Glutamatergic neuron (in vitro differentiated cells): ENCODE data around the gene HOOK2. TPM values are rescaled to one million over a fixed set of nuclear protein-coding genes. Genes with fewer than 3 reads are reported as not detected.

ENCODE experiments used
- DNase-seq: peaks from one replicate; pipeline ENCODE4 v3.0.0; 2022
- H3K27ac Mint-ChIP-seq: one replicate; pipeline ENCODE4 v1.8.0; 2020; ENCODE audit warnings: mild to moderate bottlenecking, mixed read lengths, inconsistent platforms; ENCODE audit not compliant: unreplicated experiment
- H3K27me3 Mint-ChIP-seq: one replicate; pipeline ENCODE4 v1.8.0; 2020; ENCODE audit warnings: mild to moderate bottlenecking, moderate library complexity, mixed read lengths, inconsistent platforms; ENCODE audit not compliant: unreplicated experiment
- H3K36me3 Mint-ChIP-seq: one replicate; pipeline ENCODE4 v1.8.0; 2020; ENCODE audit warnings: mild to moderate bottlenecking, mixed read lengths, inconsistent platforms; ENCODE audit not compliant: unreplicated experiment
- H3K4me1 Mint-ChIP-seq: one replicate; pipeline ENCODE4 v1.8.0; 2020; ENCODE audit warnings: mild to moderate bottlenecking, low read depth, mixed read lengths, inconsistent platforms; ENCODE audit not compliant: unreplicated experiment
- H3K4me3 Mint-ChIP-seq: one replicate; pipeline ENCODE4 v1.8.0; 2020; ENCODE audit warnings: mild to moderate bottlenecking, mixed read lengths, inconsistent platforms; ENCODE audit not compliant: unreplicated experiment
- H3K9me3 Mint-ChIP-seq: one replicate; pipeline ENCODE4 v1.8.0; 2020; ENCODE audit warnings: mild to moderate bottlenecking, moderate library complexity, mixed read lengths, inconsistent platforms; ENCODE audit not compliant: unreplicated experiment
- total RNA-seq: library from RNA; stranded (reverse); fragmentation: NEBNext Ultra II Directional; extraction: Animal tissue kit (Norgen Biotek cat#: 25700); gene quantifications from one replicate; pipeline ENCODE4 v1.2.1, GENCODE V29; 2021; ENCODE audit not compliant: unreplicated experiment
- TF ChIP-seq, protein P1 (sequence below): fragments of 200-600 bp; sonication (generic); IDR thresholded peaks from one replicate; pipeline ENCODE4 v1.5.0; 2021; ENCODE audit not compliant: partially characterized antibody, unreplicated experiment

The HOOK2 gene
- total RNA-seq, 1 donor from 2014 or later, result 40.1 TPM

GRCh38 chr19:12773571-12773970 lies 1.8 kb downstream of the HOOK2 start:
- Mint-ChIP-seq H3K36me3 (no peaks in the 10 kb centered on the region), H3K4me1 (peaks cover 7% of the 10 kb centered on the region), H3K27ac (no peak overlapping the region), H3K9me3 (peaks cover 13% of the 10 kb centered on the region), H3K27me3 (peaks cover 4% of the 10 kb centered on the region), H3K4me3 (no peak overlapping the region)
- DNase-seq, result no peak
- TF ChIP-seq, protein P1, sequence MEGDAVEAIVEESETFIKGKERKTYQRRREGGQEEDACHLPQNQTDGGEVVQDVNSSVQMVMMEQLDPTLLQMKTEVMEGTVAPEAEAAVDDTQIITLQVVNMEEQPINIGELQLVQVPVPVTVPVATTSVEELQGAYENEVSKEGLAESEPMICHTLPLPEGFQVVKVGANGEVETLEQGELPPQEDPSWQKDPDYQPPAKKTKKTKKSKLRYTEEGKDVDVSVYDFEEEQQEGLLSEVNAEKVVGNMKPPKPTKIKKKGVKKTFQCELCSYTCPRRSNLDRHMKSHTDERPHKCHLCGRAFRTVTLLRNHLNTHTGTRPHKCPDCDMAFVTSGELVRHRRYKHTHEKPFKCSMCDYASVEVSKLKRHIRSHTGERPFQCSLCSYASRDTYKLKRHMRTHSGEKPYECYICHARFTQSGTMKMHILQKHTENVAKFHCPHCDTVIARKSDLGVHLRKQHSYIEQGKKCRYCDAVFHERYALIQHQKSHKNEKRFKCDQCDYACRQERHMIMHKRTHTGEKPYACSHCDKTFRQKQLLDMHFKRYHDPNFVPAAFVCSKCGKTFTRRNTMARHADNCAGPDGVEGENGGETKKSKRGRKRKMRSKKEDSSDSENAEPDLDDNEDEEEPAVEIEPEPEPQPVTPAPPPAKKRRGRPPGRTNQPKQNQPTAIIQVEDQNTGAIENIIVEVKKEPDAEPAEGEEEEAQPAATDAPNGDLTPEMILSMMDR, result no peak

DNA sequence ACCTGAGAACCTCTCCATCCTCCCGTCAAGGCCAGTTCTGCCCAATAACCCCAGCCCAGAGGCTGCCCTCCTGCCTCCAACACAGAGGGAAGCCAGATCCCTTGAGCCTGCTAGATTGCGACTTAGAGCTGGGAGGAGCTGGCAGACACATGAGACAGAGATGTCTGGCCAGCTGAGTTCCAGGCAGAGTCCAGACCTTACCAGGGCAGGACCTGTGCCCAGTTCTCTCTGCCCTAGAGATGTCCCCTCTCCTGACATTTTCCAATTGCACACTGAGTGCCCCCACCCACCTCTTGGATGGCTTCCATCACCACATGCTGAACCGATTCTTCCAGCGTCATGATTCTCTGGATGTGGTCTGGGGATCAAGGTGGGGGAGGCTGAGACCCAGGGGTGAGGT lies 3.0 kb downstream of the HOOK2 start:
- H3K27me3 Mint-ChIP-seq, result peaks cover 2% of the 10 kb centered on the region
- peaks cover 8% of the 10 kb centered on the region for H3K9me3 Mint-ChIP-seq
- TF ChIP-seq, protein P1, result no peak
- peaks cover 3% of the 10 kb centered on the region for H3K4me1 Mint-ChIP-seq
- DNase-seq, result no peak
- no peaks in the 10 kb centered on the region for H3K36me3 Mint-ChIP-seq
- no peak overlapping the region for H3K4me3 Mint-ChIP-seq
- no peak overlapping the region for H3K27ac Mint-ChIP-seq

- Mint-ChIP-seq H3K9me3 (peaks cover 7% of the 10 kb centered on the region), H3K36me3 (no peaks in the 10 kb centered on the region), H3K27ac (no peak overlapping the region), H3K27me3 (peaks cover 4% of the 10 kb centered on the region), H3K4me3 (no peak overlapping the region), H3K4me1 (peaks cover 3% of the 10 kb centered on the region)
- DNase-seq, result no peak
- TF ChIP-seq, protein P1, result no peak
These were observed 4.4 kb downstream of the HOOK2 start for GRCh38 chr19:12770922-12771321.

DNA sequence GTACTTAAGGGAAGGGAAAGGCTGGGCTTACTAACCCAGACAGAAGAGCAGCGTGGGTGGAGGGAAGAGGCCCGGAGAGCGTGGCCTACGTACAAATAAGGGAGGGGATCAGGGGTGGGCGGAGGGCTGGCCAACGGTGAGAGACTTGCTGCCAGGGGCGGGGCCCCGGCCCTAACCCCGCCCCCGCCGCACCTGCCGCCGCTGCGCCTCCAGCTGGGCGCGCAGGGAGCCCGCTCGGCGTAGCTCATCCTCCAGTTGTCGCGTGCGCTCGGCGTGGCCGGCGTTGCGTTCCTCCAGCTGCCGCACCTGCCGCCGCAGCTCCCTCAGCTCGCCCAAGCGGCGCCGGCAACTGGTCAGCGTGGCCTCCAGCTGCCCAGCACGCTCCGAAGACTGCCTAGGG lies 5.7 kb downstream of the HOOK2 start:
- H3K9me3 Mint-ChIP-seq, result peaks cover 7% of the 10 kb centered on the region
- peak overlapping the region; percentile 55 for H3K4me3 Mint-ChIP-seq
- H3K27me3 Mint-ChIP-seq, result peaks cover 4% of the 10 kb centered on the region
- H3K4me1 Mint-ChIP-seq, result peaks cover 3% of the 10 kb centered on the region
- peak overlapping the region; percentile 55 for H3K27ac Mint-ChIP-seq
- H3K36me3 Mint-ChIP-seq, result no peaks in the 10 kb centered on the region
- DNase-seq, result peak; percentile 69
- TF ChIP-seq, protein P1, result no peak

- TF ChIP-seq, protein P1, result no peak
- Mint-ChIP-seq H3K27me3 (peaks cover 4% of the 10 kb centered on the region), H3K27ac (no peak overlapping the region), H3K4me3 (no peak overlapping the region), H3K36me3 (no peaks in the 10 kb centered on the region), H3K4me1 (peaks cover 1% of the 10 kb centered on the region), H3K9me3 (peaks cover 2% of the 10 kb centered on the region)
- no peak for DNase-seq
These were observed 7.7 kb downstream of the HOOK2 start for GRCh38 chr19:12767666-12768065.
